Naive thymus-derived CD4-positive, alpha-beta T cell (primary cell): ENCODE measurements around the gene OPRPN. TPM values are rescaled to one million over a fixed set of nuclear protein-coding genes. Genes with fewer than 3 reads are reported as not detected.

ENCODE experiments used
- ATAC-seq: fragments of 150-1000 bp; cut with Tn5 transposase; 2 replicates; pipeline ENCODE4 v1.10.0; 2021; ENCODE audit warnings: mild to moderate bottlenecking, moderate library complexity
- CTCF ChIA-PET: fragments of 350-600 bp; sonication (Branson Sonifier 250); formaldehyde crosslinking; loops from one replicate; lab custom pipeline; 2021; ENCODE audit warnings: antibody characterized with exemption; lab: Charles Lee
- POLR2A ChIA-PET: fragments of 350-600 bp; sonication (Branson Sonifier 250); formaldehyde crosslinking; loops from one replicate; lab custom pipeline; 2021; ENCODE audit warnings: antibody characterized with exemption, inconsistent platforms; lab: Charles Lee
- DNase-seq, 9 donors: peaks; one replicate each; pipeline versions ENCODE4 v3.0.0 to v3.0.0-alpha.2; 2020 to 2022; ENCODE audit warnings: mixed read lengths in 1 of 9
- H3K27ac ChIP-seq: one replicate; pipeline ENCODE4 v1.7.0; 2013; ENCODE audit warnings: mild to moderate bottlenecking, low read depth, low read length, moderate library complexity
- H3K27me3 ChIP-seq, 2 donors: one replicate each; pipeline ENCODE4 v1.7.0; 2013; ENCODE audit warnings: low read length in 2 of 2, mild to moderate bottlenecking in 2 of 2, moderate library complexity in 2 of 2; ENCODE audit not compliant: control insufficient read depth in 2 of 2, insufficient read depth in 2 of 2
- H3K36me3 ChIP-seq, 3 experiments: 1 replicate in 2 of 3; 2 replicates in 1 of 3; pipeline ENCODE4 v1.7.0; 2013; ENCODE audit warnings: low read length in 3 of 3, mild to moderate bottlenecking in 3 of 3, moderate library complexity in 1 of 3; ENCODE audit not compliant: insufficient read depth in 3 of 3, control insufficient read depth in 2 of 3
- H3K4me1 ChIP-seq, 2 donors: one replicate each; pipeline ENCODE4 v1.7.0; 2013; ENCODE audit warnings: low read length in 2 of 2, mild to moderate bottlenecking in 2 of 2, moderate library complexity in 1 of 2; ENCODE audit not compliant: control insufficient read depth in 2 of 2, insufficient read depth in 2 of 2
- H3K4me3 ChIP-seq: 2 replicates; pipeline ENCODE4 v1.7.0; 2013; ENCODE audit warnings: mild to moderate bottlenecking, low read length
- H3K9me3 ChIP-seq, 3 experiments: 1 replicate in 2 of 3; 2 replicates in 1 of 3; pipeline ENCODE4 v1.7.0; 2013; ENCODE audit warnings: low read length in 3 of 3; ENCODE audit not compliant: control insufficient read depth in 2 of 3
- H3K27ac Mint-ChIP-seq, 9 donors: one replicate each; pipeline ENCODE4 v1.8.0; 2020 to 2022; ENCODE audit warnings: mixed read lengths in 9 of 9, mild to moderate bottlenecking in 8 of 9, moderate library complexity in 5 of 9, inconsistent platforms in 2 of 9
- H3K27me3 Mint-ChIP-seq, 5 donors: one replicate each; pipeline ENCODE4 v1.8.0; 2021 to 2022; ENCODE audit warnings: mixed read lengths in 5 of 5, mild to moderate bottlenecking in 1 of 5
- H3K36me3 Mint-ChIP-seq, 5 donors: one replicate each; pipeline ENCODE4 v1.8.0; 2020 to 2022; ENCODE audit warnings: mixed read lengths in 5 of 5, mild to moderate bottlenecking in 3 of 5, inconsistent platforms in 1 of 5
- H3K4me1 Mint-ChIP-seq, 7 donors: one replicate each; pipeline ENCODE4 v1.8.0; 2020 to 2022; ENCODE audit warnings: mixed read lengths in 7 of 7, mild to moderate bottlenecking in 3 of 7, inconsistent platforms in 1 of 7
- H3K4me3 Mint-ChIP-seq, 10 donors: one replicate each; pipeline ENCODE4 v1.8.0; 2020 to 2022; ENCODE audit warnings: mild to moderate bottlenecking in 10 of 10, mixed read lengths in 10 of 10, moderate library complexity in 6 of 10, inconsistent platforms in 2 of 10
- H3K9me3 Mint-ChIP-seq, 11 donors: one replicate each; pipeline ENCODE4 v1.8.0; 2020 to 2022; ENCODE audit warnings: mixed read lengths in 11 of 11, mild to moderate bottlenecking in 4 of 11, inconsistent platforms in 1 of 11, moderate library complexity in 1 of 11
- intact Hi-C, 2 donors: fragments of 100-400 bp; cut with micrococcal nuclease; formaldehyde crosslinking; loops; one replicate each; pipeline ENCODE4 v1.15.1; 2023
- polyA plus RNA-seq, 2 donors: library from polyadenylated mRNA; unstranded; fragments of 300-500 nt; fragmentation: Illumina TruSeq; gene quantifications; one replicate each; pipeline ENCODE4 v1.2.3, GENCODE V29; 2021
- total RNA-seq, 6 experiments: library from RNA in 5 of 6; stranded (reverse) in 5 of 6; gene quantifications; 1 replicate in 5 of 6; 2 replicates in 1 of 6; pipeline ENCODE4 v1.2.3 and lab custom pipeline; 2021 to 2026

The OPRPN gene
- total and polyA plus RNA-seq, 7 experiments from 2014 or later: not detected

DNA sequence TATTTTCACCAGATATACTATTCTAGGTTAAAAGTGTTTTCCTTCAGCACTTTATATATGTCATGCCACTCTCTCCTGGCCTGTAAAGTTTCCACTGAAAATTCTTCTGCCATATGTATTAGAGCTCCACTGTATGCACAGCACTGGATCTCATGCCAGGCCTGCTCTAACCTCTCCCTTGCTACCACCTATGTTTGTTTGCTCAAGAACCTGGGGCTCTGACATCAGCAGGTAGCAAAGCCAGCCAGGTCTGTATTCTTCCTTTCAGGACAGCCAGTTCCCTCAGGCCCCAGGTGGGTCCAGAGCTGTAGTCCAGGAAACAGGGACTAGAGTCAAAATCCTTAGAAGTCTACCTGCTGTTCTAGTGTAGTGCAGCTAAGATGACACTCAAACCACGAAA, 55.2 kb downstream of the OPRPN start:
- H3K27ac Mint-ChIP-seq: peak overlapping the region in 1 of 9 donors; percentile 44
- no peak overlapping the region for H3K4me3 Mint-ChIP-seq
- no peaks in the 10 kb centered on the region for H3K36me3 Mint-ChIP-seq
- no peak overlapping the region for H3K4me3 ChIP-seq
- H3K27me3 ChIP-seq: no peaks in the 10 kb centered on the region
- H3K9me3 ChIP-seq: no peaks in the 10 kb centered on the region
- no peak for DNase-seq
- no peaks in the 10 kb centered on the region for H3K36me3 ChIP-seq
- POLR2A ChIA-PET: no interaction called here
- H3K27ac ChIP-seq: no peak overlapping the region
- intact Hi-C loops: no loop called here
- CTCF ChIA-PET: no interaction called here
- no peaks in the 10 kb centered on the region for H3K4me1 Mint-ChIP-seq
- no peak for ATAC-seq
- H3K9me3 Mint-ChIP-seq: peaks cover 0 to 14% (median 4%) of the 10 kb centered on the region in 11 donors
- H3K27me3 Mint-ChIP-seq: peaks cover 0 to 19% (median 13%) of the 10 kb centered on the region in 5 donors
- H3K4me1 ChIP-seq: no peaks in the 10 kb centered on the region

Other genes with a start within 250 kb of the OPRPN start
- not detected for gene PRR27, start 243.7 kb upstream of the OPRPN start, total RNA-seq
- gene PRR27, start 243.7 kb upstream of the OPRPN start, polyA plus RNA-seq: not detected
- not detected for gene ODAM, start 202.2 kb upstream of the OPRPN start, total RNA-seq
- not detected for gene ODAM, start 202.2 kb upstream of the OPRPN start, polyA plus RNA-seq
- gene FDCSP, start 171.8 kb upstream of the OPRPN start, total RNA-seq: not detected
- gene FDCSP, start 171.8 kb upstream of the OPRPN start, polyA plus RNA-seq: not detected
- gene CSN3, start 155.3 kb upstream of the OPRPN start, total RNA-seq: not detected
- gene CSN3, start 155.3 kb upstream of the OPRPN start, polyA plus RNA-seq: not detected
- not detected for gene CABS1, start 63.0 kb upstream of the OPRPN start, total RNA-seq
- not detected for gene CABS1, start 63.0 kb upstream of the OPRPN start, polyA plus RNA-seq
- not detected for gene SMR3A, start 37.2 kb upstream of the OPRPN start, total RNA-seq
- not detected for gene SMR3A, start 37.2 kb upstream of the OPRPN start, polyA plus RNA-seq
- not detected for gene SMR3B, start 14.8 kb upstream of the OPRPN start, total RNA-seq
- not detected for gene SMR3B, start 14.8 kb upstream of the OPRPN start, polyA plus RNA-seq
- not detected for gene MUC7, start 74.3 kb downstream of the OPRPN start, total RNA-seq
- gene MUC7, start 74.3 kb downstream of the OPRPN start, polyA plus RNA-seq: not detected
- gene AMTN, start 120.6 kb downstream of the OPRPN start, total RNA-seq: not detected
- not detected for gene AMTN, start 120.6 kb downstream of the OPRPN start, polyA plus RNA-seq
- gene AMBN, start 194.3 kb downstream of the OPRPN start, total RNA-seq: not detected
- gene AMBN, start 194.3 kb downstream of the OPRPN start, polyA plus RNA-seq: not detected
- gene ENAM, start 230.8 kb downstream of the OPRPN start, total RNA-seq: not detected
- gene ENAM, start 230.8 kb downstream of the OPRPN start, polyA plus RNA-seq: not detected